ENCODE results near the gene CELF2. TPM values are rescaled to one million over a fixed set of nuclear protein-coding genes. Genes with fewer than 3 reads are reported as not detected.

Gene CELF2
- total RNA-seq, 2 donors from 2014 or later = 10.4 to 11.2 TPM

DNA sequence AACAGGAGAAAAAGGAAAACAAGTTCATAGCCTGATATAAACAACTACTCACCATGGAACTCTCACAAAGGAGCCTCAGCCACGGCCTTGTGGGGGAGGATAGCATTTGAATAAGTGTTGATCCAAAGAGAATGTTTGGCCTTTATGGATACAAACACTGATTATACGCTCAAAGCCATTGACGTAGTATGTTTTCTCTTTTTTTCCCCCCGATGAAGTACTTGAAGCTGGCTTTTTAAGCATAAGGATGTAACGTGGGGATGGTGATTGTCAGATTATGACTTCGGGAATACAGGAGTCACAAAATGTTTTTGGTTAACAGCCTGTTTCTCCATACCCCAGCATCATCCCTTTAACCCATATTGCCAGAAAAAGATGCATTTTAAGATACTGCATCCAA is 39.8 kb downstream of the CELF2 start:
- Histone ChIP-seq H3K4me1 (no peaks in the 10 kb centered on the region), H3K27me3 (no peaks in the 10 kb centered on the region), H3K9me3 (no peaks in the 10 kb centered on the region), H3K27ac (no peak overlapping the region), H3K4me3 (no peak overlapping the region), H3K36me3 (replicated peaks in 1 of 2; ENCODE audit: insufficient read depth in 1 of 2, low read depth in 2 of 2) (no peaks in the 10 kb centered on the region)
- TF ChIP-seq, protein P1, sequence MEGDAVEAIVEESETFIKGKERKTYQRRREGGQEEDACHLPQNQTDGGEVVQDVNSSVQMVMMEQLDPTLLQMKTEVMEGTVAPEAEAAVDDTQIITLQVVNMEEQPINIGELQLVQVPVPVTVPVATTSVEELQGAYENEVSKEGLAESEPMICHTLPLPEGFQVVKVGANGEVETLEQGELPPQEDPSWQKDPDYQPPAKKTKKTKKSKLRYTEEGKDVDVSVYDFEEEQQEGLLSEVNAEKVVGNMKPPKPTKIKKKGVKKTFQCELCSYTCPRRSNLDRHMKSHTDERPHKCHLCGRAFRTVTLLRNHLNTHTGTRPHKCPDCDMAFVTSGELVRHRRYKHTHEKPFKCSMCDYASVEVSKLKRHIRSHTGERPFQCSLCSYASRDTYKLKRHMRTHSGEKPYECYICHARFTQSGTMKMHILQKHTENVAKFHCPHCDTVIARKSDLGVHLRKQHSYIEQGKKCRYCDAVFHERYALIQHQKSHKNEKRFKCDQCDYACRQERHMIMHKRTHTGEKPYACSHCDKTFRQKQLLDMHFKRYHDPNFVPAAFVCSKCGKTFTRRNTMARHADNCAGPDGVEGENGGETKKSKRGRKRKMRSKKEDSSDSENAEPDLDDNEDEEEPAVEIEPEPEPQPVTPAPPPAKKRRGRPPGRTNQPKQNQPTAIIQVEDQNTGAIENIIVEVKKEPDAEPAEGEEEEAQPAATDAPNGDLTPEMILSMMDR (IDR thresholded peaks at IDR 0.05) = no peak
- no peak for TF ChIP-seq POLR2A (IDR thresholded peaks at IDR 0.05)
- WGBS, 2 donors = 68 to 74% methylated on average over 6 of the region's 6 CpGs
- ATAC-seq (no peak), DNase-seq (no peak)
- intact Hi-C loops (cut with DNase I) = no loop called here

DNA sequence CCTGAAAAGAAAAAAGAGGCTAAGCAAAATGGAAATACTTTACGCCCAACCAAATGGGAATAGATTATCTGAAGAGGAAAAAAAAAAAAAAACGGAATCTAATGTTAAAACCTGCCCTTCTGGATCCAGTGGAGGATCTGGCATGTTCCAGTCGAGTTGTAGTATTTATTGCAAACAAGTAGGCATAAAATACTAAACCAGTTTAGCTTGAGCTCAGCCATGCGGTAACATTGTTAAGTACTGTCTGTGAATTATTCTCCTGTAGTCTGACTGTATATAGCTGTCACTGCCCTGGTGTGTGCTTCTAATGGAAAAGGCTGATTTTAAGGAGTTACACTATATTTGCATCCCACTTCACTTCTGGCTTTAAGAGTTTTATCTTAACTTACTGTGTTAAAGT is 40.3 kb downstream of the CELF2 start:
- Histone ChIP-seq H3K4me1 (no peaks in the 10 kb centered on the region), H3K9me3 (no peaks in the 10 kb centered on the region), H3K27me3 (no peaks in the 10 kb centered on the region), H3K27ac (no peak overlapping the region), H3K4me3 (no peak overlapping the region), H3K36me3 (replicated peaks in 1 of 2; ENCODE audit: insufficient read depth in 1 of 2, low read depth in 2 of 2) (no peaks in the 10 kb centered on the region)
- TF ChIP-seq, protein P1 (IDR thresholded peaks at IDR 0.05) = no peak
- no peak for TF ChIP-seq POLR2A (IDR thresholded peaks at IDR 0.05)
- WGBS, 2 donors = 54 to 64% methylated on average over 4 of the region's 4 CpGs
- no peak for DNase-seq
- ATAC-seq = no peak
- intact Hi-C loops (cut with DNase I) = no loop called here

DNA sequence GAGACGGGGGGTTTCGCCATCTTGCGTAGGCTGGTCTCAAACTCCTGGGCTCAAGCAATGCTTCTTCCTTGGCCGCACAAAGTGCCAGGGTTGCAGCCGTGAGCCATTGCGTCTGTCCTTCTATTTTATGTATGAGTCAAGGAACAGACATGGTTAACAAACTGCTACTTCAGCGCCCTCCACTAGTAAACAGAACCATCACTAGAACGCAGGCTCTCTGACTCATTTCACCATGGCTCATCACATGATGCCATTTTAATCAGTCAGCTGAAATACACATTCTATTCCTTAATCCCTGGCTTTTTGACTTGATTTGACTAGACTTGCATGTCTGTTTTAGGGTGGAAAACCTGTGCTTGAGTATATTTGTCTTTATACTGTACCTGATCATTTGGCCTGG is 41.3 kb downstream of the CELF2 start:
- intact Hi-C loops (cut with DNase I) = no loop called here
- WGBS, 2 donors = 85% methylated on average over 8 of the region's 8 CpGs
- DNase-seq (no peak), ATAC-seq (no peak)
- no peaks in the 10 kb centered on the region for H3K9me3 ChIP-seq
- no peak overlapping the region for H3K27ac ChIP-seq
- no peaks in the 10 kb centered on the region for H3K27me3 ChIP-seq
- no peak for TF ChIP-seq POLR2A (IDR thresholded peaks at IDR 0.05)
- TF ChIP-seq, protein P1 (IDR thresholded peaks at IDR 0.05) = no peak
- no peak overlapping the region for H3K4me3 ChIP-seq
- no peaks in the 10 kb centered on the region for H3K36me3 ChIP-seq (replicated peaks in 1 of 2; ENCODE audit: insufficient read depth in 1 of 2, low read depth in 2 of 2)
- H3K4me1 ChIP-seq = no peaks in the 10 kb centered on the region

DNA sequence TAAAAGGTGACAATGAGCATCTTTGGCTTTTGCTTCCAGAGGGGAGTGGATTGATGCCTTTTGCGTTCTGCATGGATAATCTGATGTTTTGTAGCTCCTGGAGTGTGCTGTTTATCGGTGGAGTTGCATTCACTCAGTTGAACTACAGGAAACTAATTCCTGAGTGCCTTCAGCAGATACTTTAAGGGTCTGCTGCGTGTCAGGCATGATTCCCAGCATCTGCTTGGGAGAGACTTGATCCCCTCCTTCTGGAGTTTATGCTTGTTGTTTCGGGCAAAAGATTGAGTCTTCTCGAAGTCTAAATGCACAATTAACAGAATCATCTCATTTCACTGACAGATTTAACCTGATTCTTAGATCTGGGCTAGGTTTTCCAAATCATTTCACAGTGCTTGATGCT is 46.2 kb downstream of the CELF2 start:
- intact Hi-C loops (cut with DNase I) = no loop called here
- 63 to 69% methylated on average over 5 of the region's 5 CpGs for WGBS, 2 donors

GRCh38 chr10:11064832-11065231 is 47.2 kb downstream of the CELF2 start:
- intact Hi-C loops (cut with DNase I) = no loop called here
- no peak overlapping the region for H3K4me3 ChIP-seq
- TF ChIP-seq, protein P1 (IDR thresholded peaks at IDR 0.05) = no peak
- no peak for TF ChIP-seq POLR2A (IDR thresholded peaks at IDR 0.05)
- ATAC-seq (no peak), DNase-seq (no peak)
- WGBS, 2 donors = 71 to 75% methylated on average over 4 of the region's 4 CpGs
- H3K27ac ChIP-seq = no peak overlapping the region
- H3K36me3 ChIP-seq (replicated peaks in 1 of 2; ENCODE audit: insufficient read depth in 1 of 2, low read depth in 2 of 2) = no peaks in the 10 kb centered on the region
- H3K9me3 ChIP-seq = no peaks in the 10 kb centered on the region
- no peaks in the 10 kb centered on the region for H3K27me3 ChIP-seq
- no peaks in the 10 kb centered on the region for H3K4me1 ChIP-seq

More for the DNA sequence above, 46.2 kb downstream of the CELF2 start:
- H3K27ac ChIP-seq = no peak overlapping the region
- H3K9me3 ChIP-seq = no peaks in the 10 kb centered on the region
- no peaks in the 10 kb centered on the region for H3K27me3 ChIP-seq
- no peaks in the 10 kb centered on the region for H3K36me3 ChIP-seq (replicated peaks in 1 of 2; ENCODE audit: insufficient read depth in 1 of 2, low read depth in 2 of 2)
- DNase-seq (no peak), ATAC-seq (no peak)
- TF ChIP-seq POLR2A (IDR thresholded peaks at IDR 0.05) = no peak
- TF ChIP-seq, protein P1 (IDR thresholded peaks at IDR 0.05) = no peak
- no peak overlapping the region for H3K4me3 ChIP-seq
- H3K4me1 ChIP-seq = no peaks in the 10 kb centered on the region

Data from body of pancreas (tissue), 4 donors.